Gastroesophageal sphincter (tissue), 4 donors: Measurements from ENCODE around the gene KPNA6. TPM values are rescaled to one million over a fixed set of nuclear protein-coding genes. Genes with fewer than 3 reads are reported as not detected.
A peak's percentile ranks its signal among the peaks of the same experiment; 100 is the strongest.

Experiments
- ATAC-seq: fragments of 150-250 bp; one replicate; pipeline ENCODE4 v1.9.1; 2016; ENCODE audit warnings: mild to moderate bottlenecking, moderate library complexity
- H3K27ac ChIP-seq, 4 donors: fragments of 200-600 bp; sonication (generic) in 3 of 4; 1 replicate in 3 of 4; 2 replicates in 1 of 4; pipeline ENCODE4 v1.5.1; 2016 to 2019
- H3K27me3 ChIP-seq: fragments of 200-600 bp; sonication (generic); one replicate; pipeline ENCODE4 v1.5.1; 2019
- H3K36me3 ChIP-seq, 2 donors: fragments of 200-600 bp; sonication (generic); one replicate each; pipeline ENCODE4 v1.5.1; 2019; ENCODE audit warnings: control low read depth in 1 of 2
- H3K4me1 ChIP-seq, 3 donors: fragments of 200-600 bp; sonication (generic); 1 replicate in 2 of 3; 2 replicates in 1 of 3; pipeline ENCODE4 v1.5.1; 2016 to 2019; ENCODE audit warnings: control low read depth in 2 of 3
- H3K4me3 ChIP-seq, 2 donors: fragments of 200-600 bp; sonication (generic); one replicate each; pipeline ENCODE4 v1.5.1; 2019; ENCODE audit warnings: mild to moderate bottlenecking in 1 of 2, moderate library complexity in 1 of 2
- H3K9me3 ChIP-seq, 3 donors: fragments of 200-600 bp; sonication (generic); one replicate each; pipeline ENCODE4 v1.5.1; 2017 to 2019; ENCODE audit warnings: control low read depth in 2 of 3
- CTCF ChIP-seq, 4 experiments: fragments of 200-600 bp in 2 of 4; fragments of 450-650 bp in 2 of 4; sonication (generic) in 1 of 4; IDR thresholded peaks; one replicate each; pipeline ENCODE4 v1.5.1; 2017 to 2019; ENCODE audit warnings: antibody characterized with exemption in 4 of 4, mild to moderate bottlenecking in 2 of 4, moderate library complexity in 2 of 4
- EP300 ChIP-seq: sonication (generic); formaldehyde crosslinking; IDR thresholded peaks from one replicate; pipeline ENCODE4 v1.6.1; 2017; ENCODE audit warnings: antibody characterized with exemption, mild to moderate bottlenecking
- POLR2A ChIP-seq, 2 donors: fragments of 450-650 bp; IDR thresholded peaks; one replicate each; pipeline ENCODE4 v1.6.1; 2017; ENCODE audit warnings: antibody characterized with exemption in 2 of 2, mild to moderate bottlenecking in 2 of 2, moderate library complexity in 1 of 2
- POLR2AphosphoS5 ChIP-seq: sonication (generic); formaldehyde crosslinking; IDR thresholded peaks from one replicate; pipeline ENCODE4 v1.6.1; 2017; ENCODE audit warnings: antibody characterized with exemption
- WGBS, 2 donors: methylation state at CpG; one replicate each; pipeline ENCODE4 v1.1.5; 2018; ENCODE audit warnings: low coverage in 1 of 2; 5-methylcytosine and 5-hydroxymethylcytosine counted together
- total RNA-seq, 4 donors: library from RNA; depleted of rRNA; stranded (reverse); fragments of >200 nt; gene quantifications; one replicate each; pipeline ENCODE4 v1.1.0, GENCODE V29; 2016

Gene KPNA6
- total RNA-seq, 4 donors from 2014 or later, result 52.9 to 70.4 (median 57.6) TPM

- TF ChIP-seq POLR2AphosphoS5 (no peak), EP300 (no peak), POLR2A (IDR thresholded peaks at IDR 0.05) (no peak), CTCF (IDR thresholded peaks at IDR 0.05) (no peak)
- H3K36me3 ChIP-seq, result peaks cover 0 to 64% of the 10 kb centered on the region in 2 donors
- peaks cover 6 to 33% (median 15%) of the 10 kb centered on the region in 3 donors for H3K4me1 ChIP-seq
- no peaks in the 10 kb centered on the region for H3K9me3 ChIP-seq
- no peak for ATAC-seq
- no peaks in the 10 kb centered on the region for H3K27me3 ChIP-seq
- no peak overlapping the region for H3K4me3 ChIP-seq
- WGBS, 2 donors, result no CpG with 5 or more reads among the region's 1 CpG
- no peak overlapping the region for H3K27ac ChIP-seq
These were observed 89.2 kb downstream of the KPNA6 start for GRCh38 chr1:32197074-32197473.

- Histone ChIP-seq H3K4me3 (no peak overlapping the region), H3K9me3 (no peaks in the 10 kb centered on the region), H3K27me3 (no peaks in the 10 kb centered on the region), H3K4me1 (peaks cover 6 to 36% (median 15%) of the 10 kb centered on the region in 3 donors), H3K27ac (peak overlapping the region in 1 of 4 donors; percentile 24), H3K36me3 (peaks cover 0 to 57% of the 10 kb centered on the region in 2 donors)
- WGBS, 2 donors, result 64 to 76% methylated on average over 2 of the region's 6 CpGs
- TF ChIP-seq CTCF (IDR thresholded peaks at IDR 0.05), result no peak
- no peak for TF ChIP-seq EP300
- no peak for TF ChIP-seq POLR2AphosphoS5
- no peak for TF ChIP-seq POLR2A (IDR thresholded peaks at IDR 0.05)
- no peak for ATAC-seq
These were observed 90.0 kb downstream of the KPNA6 start for GRCh38 chr1:32197837-32198236.

DNA sequence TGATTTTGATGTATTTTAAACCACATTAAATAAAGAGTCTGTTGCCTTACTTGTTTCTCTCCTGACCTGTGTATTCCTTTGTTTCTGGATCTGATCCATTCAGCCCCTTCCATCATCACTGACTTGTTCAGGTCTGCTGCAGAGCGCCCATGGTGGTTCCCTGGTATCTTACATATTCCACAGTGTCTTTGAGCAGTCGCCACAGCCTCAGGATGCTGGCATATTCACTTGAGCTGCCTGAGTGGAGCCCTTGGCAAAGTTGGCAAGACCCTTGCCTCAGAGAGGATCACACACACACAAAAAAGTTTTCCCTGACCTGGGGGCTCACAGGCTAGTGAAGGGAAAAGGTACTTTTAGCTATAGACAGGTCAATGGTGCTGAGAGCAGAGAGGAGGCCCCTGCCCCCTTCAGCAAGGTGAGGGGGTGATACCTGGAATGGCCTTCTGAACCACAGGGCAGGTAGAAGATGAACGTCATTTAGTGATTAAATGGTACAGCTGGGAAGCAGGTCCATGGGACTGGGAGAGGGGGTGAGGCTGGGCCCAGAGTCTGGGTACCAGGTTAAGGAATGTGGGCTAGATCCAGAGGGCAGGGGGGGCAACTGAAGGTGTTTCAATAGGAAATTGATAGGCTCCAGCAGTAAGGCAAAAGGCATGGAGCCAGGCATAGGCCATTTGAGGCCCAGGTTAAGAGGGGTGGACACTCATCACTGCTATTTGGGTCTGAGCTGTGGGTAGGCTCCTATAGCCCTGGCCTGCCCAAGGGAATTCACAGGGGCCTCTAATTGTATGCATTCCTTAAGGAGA lies 90.6 kb downstream of the KPNA6 start:
- no peak for TF ChIP-seq POLR2AphosphoS5
- TF ChIP-seq EP300, result no peak
- TF ChIP-seq POLR2A (IDR thresholded peaks at IDR 0.05), result no peak
- TF ChIP-seq CTCF (IDR thresholded peaks at IDR 0.05), result no peak
- Histone ChIP-seq H3K36me3 (peaks cover 0 to 51% of the 10 kb centered on the region in 2 donors), H3K27me3 (no peaks in the 10 kb centered on the region), H3K4me1 (peaks cover 6 to 36% (median 15%) of the 10 kb centered on the region in 3 donors), H3K4me3 (no peak overlapping the region), H3K9me3 (no peaks in the 10 kb centered on the region), H3K27ac (peak overlapping the region in 1 of 4 donors; percentile 24)
- no peak for ATAC-seq
- WGBS, 2 donors, result 57 to 83% methylated on average over 1 to 2 of the region's 3 CpGs

DNA sequence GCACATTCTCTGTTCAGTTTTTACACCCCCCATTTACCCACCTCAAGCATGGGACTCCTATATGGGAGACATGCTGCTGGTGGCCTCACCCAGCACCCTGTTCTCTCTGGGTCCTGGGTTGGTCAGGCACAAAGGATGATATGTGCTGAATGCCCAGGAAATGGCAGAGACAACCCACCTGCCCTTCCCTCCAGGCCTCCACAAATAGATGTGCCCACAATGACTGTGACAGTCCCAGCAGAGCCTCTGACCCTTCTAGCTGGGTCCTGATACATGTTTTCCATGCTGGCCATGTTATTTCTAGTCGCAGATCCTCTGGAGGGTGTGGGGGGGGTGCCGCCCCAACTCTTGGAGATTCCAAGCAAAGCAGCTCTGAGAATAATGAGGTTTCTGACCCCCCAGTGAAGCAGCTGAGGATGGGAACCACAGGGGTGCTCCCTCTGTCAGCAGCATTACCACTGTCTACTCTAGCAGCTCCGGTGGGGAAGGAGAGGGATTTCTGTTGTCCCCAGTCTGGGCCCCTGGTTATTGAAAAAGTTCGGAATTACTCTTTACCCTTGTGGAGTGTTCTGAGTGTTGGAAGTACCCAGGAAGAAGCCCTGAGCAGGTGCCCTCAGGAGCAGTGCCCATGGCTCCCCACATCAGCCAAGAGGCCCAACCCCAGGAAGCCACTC lies 91.3 kb downstream of the KPNA6 start:
- peaks cover 0 to 43% of the 10 kb centered on the region in 2 donors for H3K36me3 ChIP-seq
- H3K27ac ChIP-seq, result peak overlapping the region in 3 of 4 donors; percentile 88 to 95 (median 90)
- H3K4me3 ChIP-seq, result no peak overlapping the region
- TF ChIP-seq CTCF (IDR thresholded peaks at IDR 0.05) (no peak), POLR2A (IDR thresholded peaks at IDR 0.05) (no peak), EP300 (no peak), POLR2AphosphoS5 (no peak)
- WGBS, 2 donors, result 33% methylated on average over 1 of the region's 4 CpGs; no CpG with 5 or more reads in 1 of the 2 donors
- ATAC-seq, result no peak
- peaks cover 6 to 36% (median 15%) of the 10 kb centered on the region in 3 donors for H3K4me1 ChIP-seq
- no peaks in the 10 kb centered on the region for H3K27me3 ChIP-seq
- H3K9me3 ChIP-seq, result no peaks in the 10 kb centered on the region
